Ishikawa (cell line): Measurements from ENCODE around the gene PLXNA3.

Experiments
- CEBPB ChIP-seq: IDR thresholded peaks from 2 replicates; pipeline ENCODE4 v1.6.1; 2012
- CREB1 ChIP-seq: IDR thresholded peaks from 2 replicates; pipeline ENCODE4 v1.6.1; 2012; ENCODE audit warnings: low read depth
- EGR1 ChIP-seq: IDR thresholded peaks from 2 replicates; pipeline ENCODE4 v1.6.1; 2012
- EP300 ChIP-seq: IDR thresholded peaks from 2 replicates; pipeline ENCODE4 v1.6.1; 2012; ENCODE audit warnings: borderline replicate concordance
- FOXM1 ChIP-seq: IDR thresholded peaks from 2 replicates; pipeline ENCODE4 v1.6.1; 2012; ENCODE audit warnings: low read depth, borderline replicate concordance
- MAX ChIP-seq: IDR thresholded peaks from 2 replicates; pipeline ENCODE4 v1.6.1; 2012
- NFIC ChIP-seq: IDR thresholded peaks from 2 replicates; pipeline ENCODE4 v1.6.1; 2012
- RAD21 ChIP-seq: IDR thresholded peaks from 2 replicates; pipeline ENCODE4 v1.6.1; 2012; ENCODE audit warnings: low read depth
- REST ChIP-seq: IDR thresholded peaks from 2 replicates; pipeline ENCODE4 v1.6.1; 2012; ENCODE audit warnings: low read depth, mild to moderate bottlenecking
- TAF1 ChIP-seq: IDR thresholded peaks from 2 replicates; pipeline ENCODE4 v1.6.1; 2012; ENCODE audit warnings: low read depth, mild to moderate bottlenecking
- TCF12 ChIP-seq: IDR thresholded peaks from 2 replicates; pipeline ENCODE4 v1.6.1; 2012; ENCODE audit warnings: low read depth
- TEAD4 ChIP-seq: IDR thresholded peaks from 2 replicates; pipeline ENCODE4 v1.6.1; 2012
- USF1 ChIP-seq: IDR thresholded peaks from 2 replicates; pipeline ENCODE4 v1.6.1; 2012
- YY1 ChIP-seq: IDR thresholded peaks from 2 replicates; pipeline ENCODE4 v1.6.1; 2012; ENCODE audit warnings: low read depth
- ZBTB7A ChIP-seq: IDR thresholded peaks from 2 replicates; pipeline ENCODE4 v1.6.1; 2012; ENCODE audit warnings: low read depth

Gene PLXNA3

GRCh38 chrX:154450312-154450711 lies 7.8 kb upstream of the PLXNA3 start:
- no peak for TF ChIP-seq MAX
- no peak for TF ChIP-seq NFIC
- TF ChIP-seq REST, result no peak
- no peak for TF ChIP-seq CREB1
- TF ChIP-seq YY1, result no peak
- TF ChIP-seq EP300, result no peak
- no peak for TF ChIP-seq ZBTB7A
- no peak for TF ChIP-seq TCF12
- no peak for TF ChIP-seq FOXM1
- TF ChIP-seq USF1, result no peak
- TF ChIP-seq RAD21, result no peak
- no peak for TF ChIP-seq CEBPB
- no peak for TF ChIP-seq TEAD4
- TF ChIP-seq EGR1, result no peak
- TF ChIP-seq TAF1, result no peak

GRCh38 chrX:154452823-154453222 lies 5.3 kb upstream of the PLXNA3 start:
- TF ChIP-seq EGR1 (no peak), NFIC (no peak), YY1 (no peak), RAD21 (no peak), ZBTB7A (no peak), MAX (no peak)

GRCh38 chrX:154457491-154458115 lies 478 bp upstream of the PLXNA3 start:
- TF ChIP-seq USF1, result no peak
- no peak for TF ChIP-seq EGR1
- TF ChIP-seq REST, result no peak
- TF ChIP-seq TCF12, result no peak
- no peak for TF ChIP-seq EP300
- TF ChIP-seq CREB1, result no peak
- TF ChIP-seq YY1, result no peak
- no peak for TF ChIP-seq TEAD4
- no peak for TF ChIP-seq FOXM1
- TF ChIP-seq RAD21, result no peak
- no peak; the same call in 1 of the 2 replicates for TF ChIP-seq ZBTB7A
- no peak for TF ChIP-seq CEBPB
- TF ChIP-seq NFIC, result no peak

GRCh38 chrX:154458954-154459778 lies 1.1 kb downstream of the PLXNA3 start:
- TF ChIP-seq EGR1 (no peak), TEAD4 (no peak), MAX (no peak)

- TF ChIP-seq EGR1, result no peak
Observed at GRCh38 chrX:154459832-154460231, 1.8 kb downstream of the PLXNA3 start.

GRCh38 chrX:154460326-154460725 lies 2.2 kb downstream of the PLXNA3 start:
- TF ChIP-seq REST (no peak), TCF12 (no peak), FOXM1 (no peak), MAX (no peak), EGR1 (no peak), USF1 (no peak), RAD21 (no peak), TAF1 (no peak), CEBPB (no peak), YY1 (no peak), NFIC (no peak), CREB1 (no peak), ZBTB7A (no peak), TEAD4 (no peak), EP300 (no peak)
